Measurements from ENCODE around the gene FBXO24.

- TF ChIP-seq, protein P1, sequence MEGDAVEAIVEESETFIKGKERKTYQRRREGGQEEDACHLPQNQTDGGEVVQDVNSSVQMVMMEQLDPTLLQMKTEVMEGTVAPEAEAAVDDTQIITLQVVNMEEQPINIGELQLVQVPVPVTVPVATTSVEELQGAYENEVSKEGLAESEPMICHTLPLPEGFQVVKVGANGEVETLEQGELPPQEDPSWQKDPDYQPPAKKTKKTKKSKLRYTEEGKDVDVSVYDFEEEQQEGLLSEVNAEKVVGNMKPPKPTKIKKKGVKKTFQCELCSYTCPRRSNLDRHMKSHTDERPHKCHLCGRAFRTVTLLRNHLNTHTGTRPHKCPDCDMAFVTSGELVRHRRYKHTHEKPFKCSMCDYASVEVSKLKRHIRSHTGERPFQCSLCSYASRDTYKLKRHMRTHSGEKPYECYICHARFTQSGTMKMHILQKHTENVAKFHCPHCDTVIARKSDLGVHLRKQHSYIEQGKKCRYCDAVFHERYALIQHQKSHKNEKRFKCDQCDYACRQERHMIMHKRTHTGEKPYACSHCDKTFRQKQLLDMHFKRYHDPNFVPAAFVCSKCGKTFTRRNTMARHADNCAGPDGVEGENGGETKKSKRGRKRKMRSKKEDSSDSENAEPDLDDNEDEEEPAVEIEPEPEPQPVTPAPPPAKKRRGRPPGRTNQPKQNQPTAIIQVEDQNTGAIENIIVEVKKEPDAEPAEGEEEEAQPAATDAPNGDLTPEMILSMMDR (IDR thresholded peaks at IDR 0.05), result no peak
- no peak for TF ChIP-seq ZFX (IDR thresholded peaks at IDR 0.05; ENCODE audit: borderline replicate concordance)
Measured at GRCh38 chr7:100577507-100577906, 8.6 kb upstream of the FBXO24 start.

All from 22Rv1 (cell line).